ENCODE data around the gene AFDN. TPM values are rescaled to one million over a fixed set of nuclear protein-coding genes. Genes with fewer than 3 reads are reported as not detected.

AFDN gene
- total and polyA plus RNA-seq, 2 experiments from 2014 or later, result 66.9 to 200 TPM

DNA sequence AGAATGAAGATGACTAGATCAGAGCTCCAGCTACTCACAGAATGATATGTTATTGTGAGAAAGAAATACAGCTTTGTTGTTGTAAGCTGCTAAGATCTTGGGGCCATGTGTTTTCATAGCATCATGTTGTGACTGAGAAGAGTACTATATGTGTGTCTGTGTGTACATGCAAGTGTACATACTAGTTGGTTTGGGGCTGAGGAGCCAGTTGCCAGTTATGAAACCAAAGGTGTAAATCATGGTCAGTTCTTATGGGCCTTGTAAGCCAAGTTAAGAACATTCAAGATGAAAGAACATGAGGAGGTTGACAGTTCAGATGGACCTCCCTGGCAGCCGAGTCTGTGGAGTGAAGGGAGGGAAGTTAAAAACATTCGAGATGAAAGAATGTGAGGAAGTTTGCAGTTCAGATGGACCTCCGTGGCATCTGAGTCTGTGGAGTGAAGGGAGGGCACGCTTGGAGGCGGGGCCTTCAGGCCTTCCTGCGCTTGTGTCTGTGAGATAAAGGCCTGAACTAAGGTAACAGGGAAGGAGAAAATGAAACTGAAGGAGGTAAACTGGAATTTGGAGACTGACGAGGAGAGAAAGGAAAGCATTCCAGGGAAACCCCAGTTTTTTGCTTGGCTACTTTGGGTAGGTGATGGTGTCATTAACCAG, 13.9 kb downstream of the AFDN start:
- Mint-ChIP-seq H3K4me1 (peaks cover 24% of the 10 kb centered on the region), H3K9me3 (no peaks in the 10 kb centered on the region), H3K27me3 (ENCODE audit: insufficient read depth, low read depth, poor library complexity) (no peaks in the 10 kb centered on the region), H3K27ac (no peak overlapping the region), H3K4me3 (no peak overlapping the region), H3K36me3 (ENCODE audit: low read depth) (no peaks in the 10 kb centered on the region)
- Histone ChIP-seq H3K4me2 (no peak overlapping the region; the same call in 1 of the 2 replicates), H2AFZ (no peak overlapping the region), H4K20me1 (replicated peaks; ENCODE audit: insufficient read depth) (peaks cover 28% of the 10 kb centered on the region), H3K79me2 (replicated peaks; ENCODE audit: insufficient read depth) (peaks cover 100% of the 10 kb centered on the region), H3K36me3 (ENCODE audit: insufficient read depth) (no peaks in the 10 kb centered on the region), H3F3A (replicated peaks; ENCODE audit: low read depth) (no peaks in the 10 kb centered on the region), H3K9me2 (ENCODE audit: insufficient read depth) (no peaks in the 10 kb centered on the region), H3K27me3 (ENCODE audit: insufficient read depth) (no peaks in the 10 kb centered on the region), H3K4me1 (ENCODE audit: insufficient read depth) (peaks cover 51% of the 10 kb centered on the region), H3K27ac (ENCODE audit: low read depth) (peak overlapping the region; percentile 39; the same call in 1 of the 2 replicates), H3K4me3 (no peak overlapping the region)
- ATAC-seq, result peak; percentile 54
- TF ChIP-seq STAT1 (IDR thresholded peaks at IDR 0.05; ENCODE audit: unreplicated experiment), result no peak
- TF ChIP-seq JUNB (IDR thresholded peaks at IDR 0.05; ENCODE audit: unreplicated experiment), result no peak
- TF ChIP-seq EZH2 (IDR thresholded peaks at IDR 0.05; ENCODE audit: low read depth, unreplicated experiment), result no peak
- no peak for TF ChIP-seq NANOG (IDR thresholded peaks at IDR 0.05; ENCODE audit: borderline replicate concordance)
- TF ChIP-seq ZNF331 (CRISPR knock-in tag; IDR thresholded peaks at IDR 0.05; ENCODE audit: low read depth), result no peak
- peak; percentile 56 for DNase-seq (ENCODE audit: low spot score)

DNA sequence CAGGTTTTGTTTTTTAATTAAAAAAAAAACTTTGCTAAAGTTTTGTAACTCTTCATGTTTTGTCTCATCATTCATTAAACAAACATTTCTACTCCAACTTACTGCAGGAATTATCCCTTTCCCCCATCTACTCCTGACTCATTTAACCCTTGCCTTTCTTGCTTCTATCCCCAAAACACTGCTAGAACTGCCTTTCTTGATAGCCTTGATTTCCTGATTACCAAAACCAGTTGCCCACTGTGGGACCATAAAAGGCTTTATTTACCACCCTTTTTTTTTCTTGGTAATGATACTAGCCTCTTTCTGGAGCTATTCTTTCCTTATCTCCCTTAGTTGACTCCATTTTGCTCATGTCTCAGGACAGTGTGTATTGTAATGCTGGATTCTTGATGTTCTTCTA, 15.3 kb downstream of the AFDN start:
- DNase-seq (ENCODE audit: low spot score) (no peak), ATAC-seq (no peak)
- no peaks in the 10 kb centered on the region for H3K9me3 Mint-ChIP-seq
- Histone ChIP-seq H3K9me2 (ENCODE audit: insufficient read depth) (no peaks in the 10 kb centered on the region), H3K4me1 (ENCODE audit: insufficient read depth) (peaks cover 61% of the 10 kb centered on the region), H3K27ac (ENCODE audit: low read depth) (no peak overlapping the region), H3F3A (replicated peaks; ENCODE audit: low read depth) (no peaks in the 10 kb centered on the region), H3K4me2 (no peak overlapping the region), H3K4me3 (no peak overlapping the region), H3K36me3 (ENCODE audit: insufficient read depth) (no peaks in the 10 kb centered on the region), H2AFZ (no peak overlapping the region), H3K79me2 (replicated peaks; ENCODE audit: insufficient read depth) (peaks cover 100% of the 10 kb centered on the region), H3K27me3 (ENCODE audit: insufficient read depth) (no peaks in the 10 kb centered on the region), H4K20me1 (replicated peaks; ENCODE audit: insufficient read depth) (peaks cover 28% of the 10 kb centered on the region)
- H3K4me1 Mint-ChIP-seq, result peaks cover 27% of the 10 kb centered on the region
- no peaks in the 10 kb centered on the region for H3K36me3 Mint-ChIP-seq (ENCODE audit: low read depth)
- no peak overlapping the region for H3K27ac Mint-ChIP-seq
- no peak overlapping the region for H3K4me3 Mint-ChIP-seq
- no peaks in the 10 kb centered on the region for H3K27me3 Mint-ChIP-seq (ENCODE audit: insufficient read depth, low read depth, poor library complexity)
- TF ChIP-seq, protein P1, sequence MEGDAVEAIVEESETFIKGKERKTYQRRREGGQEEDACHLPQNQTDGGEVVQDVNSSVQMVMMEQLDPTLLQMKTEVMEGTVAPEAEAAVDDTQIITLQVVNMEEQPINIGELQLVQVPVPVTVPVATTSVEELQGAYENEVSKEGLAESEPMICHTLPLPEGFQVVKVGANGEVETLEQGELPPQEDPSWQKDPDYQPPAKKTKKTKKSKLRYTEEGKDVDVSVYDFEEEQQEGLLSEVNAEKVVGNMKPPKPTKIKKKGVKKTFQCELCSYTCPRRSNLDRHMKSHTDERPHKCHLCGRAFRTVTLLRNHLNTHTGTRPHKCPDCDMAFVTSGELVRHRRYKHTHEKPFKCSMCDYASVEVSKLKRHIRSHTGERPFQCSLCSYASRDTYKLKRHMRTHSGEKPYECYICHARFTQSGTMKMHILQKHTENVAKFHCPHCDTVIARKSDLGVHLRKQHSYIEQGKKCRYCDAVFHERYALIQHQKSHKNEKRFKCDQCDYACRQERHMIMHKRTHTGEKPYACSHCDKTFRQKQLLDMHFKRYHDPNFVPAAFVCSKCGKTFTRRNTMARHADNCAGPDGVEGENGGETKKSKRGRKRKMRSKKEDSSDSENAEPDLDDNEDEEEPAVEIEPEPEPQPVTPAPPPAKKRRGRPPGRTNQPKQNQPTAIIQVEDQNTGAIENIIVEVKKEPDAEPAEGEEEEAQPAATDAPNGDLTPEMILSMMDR (conservative IDR thresholded peaks at IDR 0.05; ENCODE audit: low read depth in 2 of 2), result no peak
- no peak for TF ChIP-seq CREB1 (CRISPR knock-in tag; IDR thresholded peaks at IDR 0.05; ENCODE audit: low read depth)
- no peak for TF ChIP-seq ZNF114 (CRISPR knock-in tag; IDR thresholded peaks at IDR 0.05)
- no peak for TF ChIP-seq JUNB (IDR thresholded peaks at IDR 0.05; ENCODE audit: unreplicated experiment)
- no peak for TF ChIP-seq EZH2phosphoT487 (IDR thresholded peaks at IDR 0.05; ENCODE audit: unreplicated experiment)
- no peak for TF ChIP-seq ZNF331 (CRISPR knock-in tag; IDR thresholded peaks at IDR 0.05; ENCODE audit: low read depth)
- no peak for TF ChIP-seq STAT1 (IDR thresholded peaks at IDR 0.05; ENCODE audit: unreplicated experiment)
- TF ChIP-seq EZH2 (IDR thresholded peaks at IDR 0.05; ENCODE audit: low read depth, unreplicated experiment), result no peak
- TF ChIP-seq, protein P2, sequence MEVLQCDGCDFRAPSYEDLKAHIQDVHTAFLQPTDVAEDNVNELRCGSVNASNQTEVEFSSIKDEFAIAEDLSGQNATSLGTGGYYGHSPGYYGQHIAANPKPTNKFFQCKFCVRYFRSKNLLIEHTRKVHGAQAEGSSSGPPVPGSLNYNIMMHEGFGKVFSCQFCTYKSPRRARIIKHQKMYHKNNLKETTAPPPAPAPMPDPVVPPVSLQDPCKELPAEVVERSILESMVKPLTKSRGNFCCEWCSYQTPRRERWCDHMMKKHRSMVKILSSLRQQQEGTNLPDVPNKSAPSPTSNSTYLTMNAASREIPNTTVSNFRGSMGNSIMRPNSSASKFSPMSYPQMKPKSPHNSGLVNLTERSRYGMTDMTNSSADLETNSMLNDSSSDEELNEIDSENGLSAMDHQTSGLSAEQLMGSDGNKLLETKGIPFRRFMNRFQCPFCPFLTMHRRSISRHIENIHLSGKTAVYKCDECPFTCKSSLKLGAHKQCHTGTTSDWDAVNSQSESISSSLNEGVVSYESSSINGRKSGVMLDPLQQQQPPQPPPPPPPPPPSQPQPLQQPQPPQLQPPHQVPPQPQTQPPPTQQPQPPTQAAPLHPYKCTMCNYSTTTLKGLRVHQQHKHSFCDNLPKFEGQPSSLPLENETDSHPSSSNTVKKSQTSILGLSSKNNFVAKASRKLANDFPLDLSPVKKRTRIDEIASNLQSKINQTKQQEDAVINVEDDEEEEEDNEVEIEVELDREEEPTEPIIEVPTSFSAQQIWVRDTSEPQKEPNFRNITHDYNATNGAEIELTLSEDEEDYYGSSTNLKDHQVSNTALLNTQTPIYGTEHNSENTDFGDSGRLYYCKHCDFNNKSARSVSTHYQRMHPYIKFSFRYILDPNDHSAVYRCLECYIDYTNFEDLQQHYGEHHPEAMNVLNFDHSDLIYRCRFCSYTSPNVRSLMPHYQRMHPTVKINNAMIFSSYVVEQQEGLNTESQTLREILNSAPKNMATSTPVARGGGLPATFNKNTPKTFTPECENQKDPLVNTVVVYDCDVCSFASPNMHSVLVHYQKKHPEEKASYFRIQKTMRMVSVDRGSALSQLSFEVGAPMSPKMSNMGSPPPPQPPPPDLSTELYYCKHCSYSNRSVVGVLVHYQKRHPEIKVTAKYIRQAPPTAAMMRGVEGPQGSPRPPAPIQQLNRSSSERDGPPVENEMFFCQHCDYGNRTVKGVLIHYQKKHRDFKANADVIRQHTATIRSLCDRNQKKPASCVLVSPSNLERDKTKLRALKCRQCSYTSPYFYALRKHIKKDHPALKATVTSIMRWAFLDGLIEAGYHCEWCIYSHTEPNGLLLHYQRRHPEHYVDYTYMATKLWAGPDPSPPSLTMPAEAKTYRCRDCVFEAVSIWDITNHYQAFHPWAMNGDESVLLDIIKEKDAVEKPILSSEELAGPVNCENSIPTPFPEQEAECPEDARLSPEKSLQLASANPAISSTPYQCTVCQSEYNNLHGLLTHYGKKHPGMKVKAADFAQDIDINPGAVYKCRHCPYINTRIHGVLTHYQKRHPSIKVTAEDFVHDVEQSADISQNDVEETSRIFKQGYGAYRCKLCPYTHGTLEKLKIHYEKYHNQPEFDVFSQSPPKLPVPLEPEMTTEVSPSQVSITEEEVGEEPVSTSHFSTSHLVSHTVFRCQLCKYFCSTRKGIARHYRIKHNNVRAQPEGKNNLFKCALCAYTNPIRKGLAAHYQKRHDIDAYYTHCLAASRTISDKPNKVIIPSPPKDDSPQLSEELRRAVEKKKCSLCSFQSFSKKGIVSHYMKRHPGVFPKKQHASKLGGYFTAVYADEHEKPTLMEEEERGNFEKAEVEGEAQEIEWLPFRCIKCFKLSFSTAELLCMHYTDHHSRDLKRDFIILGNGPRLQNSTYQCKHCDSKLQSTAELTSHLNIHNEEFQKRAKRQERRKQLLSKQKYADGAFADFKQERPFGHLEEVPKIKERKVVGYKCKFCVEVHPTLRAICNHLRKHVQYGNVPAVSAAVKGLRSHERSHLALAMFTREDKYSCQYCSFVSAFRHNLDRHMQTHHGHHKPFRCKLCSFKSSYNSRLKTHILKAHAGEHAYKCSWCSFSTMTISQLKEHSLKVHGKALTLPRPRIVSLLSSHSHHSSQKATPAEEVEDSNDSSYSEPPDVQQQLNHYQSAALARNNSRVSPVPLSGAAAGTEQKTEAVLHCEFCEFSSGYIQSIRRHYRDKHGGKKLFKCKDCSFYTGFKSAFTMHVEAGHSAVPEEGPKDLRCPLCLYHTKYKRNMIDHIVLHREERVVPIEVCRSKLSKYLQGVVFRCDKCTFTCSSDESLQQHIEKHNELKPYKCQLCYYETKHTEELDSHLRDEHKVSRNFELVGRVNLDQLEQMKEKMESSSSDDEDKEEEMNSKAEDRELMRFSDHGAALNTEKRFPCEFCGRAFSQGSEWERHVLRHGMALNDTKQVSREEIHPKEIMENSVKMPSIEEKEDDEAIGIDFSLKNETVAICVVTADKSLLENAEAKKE (CRISPR knock-in tag; IDR thresholded peaks at IDR 0.05), result no peak
